GM18861 (cell line): Measurements from ENCODE around the gene TK1.

Experiments
- ATAC-seq: cut with Tn5 transposase; IDR thresholded peaks from one replicate; pipeline ENCODE4 v1.9.1; 2021; ENCODE audit not compliant: unreplicated experiment

The TK1 gene

DNA sequence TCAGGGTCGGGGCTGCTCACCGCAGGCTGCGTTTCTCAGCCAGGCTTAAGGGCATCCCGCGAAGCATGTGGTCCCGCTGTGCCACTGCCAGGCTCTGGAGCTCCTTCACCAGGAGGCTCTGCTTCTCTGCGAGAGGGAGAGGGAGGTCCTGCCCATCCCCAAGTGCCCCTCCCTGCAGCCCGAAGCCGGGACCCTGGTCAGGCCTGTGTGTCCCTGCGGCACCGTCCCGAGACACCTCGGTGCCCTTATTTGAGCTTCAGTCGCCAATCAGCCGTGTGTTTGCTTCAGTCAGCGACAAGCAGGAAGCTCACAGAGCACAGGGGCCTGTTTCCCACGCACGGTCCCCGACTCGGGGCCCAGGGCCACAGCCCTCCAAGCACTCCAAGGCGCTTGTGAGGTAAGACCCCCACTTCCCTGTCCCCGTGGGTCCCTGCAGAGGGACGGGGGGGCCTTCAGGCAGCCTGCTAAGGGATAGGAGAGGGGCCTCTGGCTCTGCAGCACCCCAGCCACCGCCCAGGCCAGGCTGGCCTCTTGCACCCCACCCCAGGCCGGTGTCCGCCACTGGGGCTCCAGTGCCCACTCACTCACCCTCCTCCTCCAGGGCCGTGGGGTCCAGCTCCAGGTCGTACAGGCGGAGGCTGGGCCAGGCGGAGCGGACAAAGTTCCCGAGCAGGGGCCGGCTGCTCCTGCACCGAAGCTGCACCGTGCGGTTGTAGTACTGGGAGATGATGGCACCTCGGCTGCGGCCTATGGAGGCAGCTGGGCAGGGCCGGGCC is 61.5 kb downstream of the TK1 start:
- ATAC-seq: no peak

GRCh38 chr17:78124836-78125137 is 62.1 kb downstream of the TK1 start:
- no peak for ATAC-seq
